GM12878 (cell line): ENCODE data around the gene DIS3L2. TPM values are rescaled to one million over a fixed set of nuclear protein-coding genes. Genes with fewer than 3 reads are reported as not detected.

ENCODE experiments used
- ATAC-seq: fragments of 200-7000 bp; cut with Tn5 transposase; 3 replicates; pipeline ENCODE4 v1.9.1; 2020; ENCODE audit warnings: mild to moderate bottlenecking, moderate library complexity
- BruUV-seq: library from RNA; stranded (reverse); fragments of 400-500 nt; replicated peaks from 2 replicates; lab custom pipeline; 2021; lab: Mats Ljungman, UMichigan
- CTCF ChIA-PET: fragments of 300-600 bp; sonication (Branson Sonifier 250); formaldehyde crosslinking; extraction: SDS; loops from one replicate; lab custom pipeline; 2021; ENCODE audit warnings: inconsistent platforms; lab: Yijun Ruan, JAX
- POLR2A ChIA-PET: fragments of 350-600 bp; formaldehyde crosslinking; extraction: SDS; loops from one replicate; lab custom pipeline; 2021; ENCODE audit warnings: inconsistent platforms; lab: Charles Lee
- RAD21 ChIA-PET: fragments of 300-600 bp; sonication (Branson Sonifier 250); formaldehyde crosslinking; loops from one replicate; lab custom pipeline; 2023; ENCODE audit warnings: antibody characterized with exemption; ENCODE audit not compliant: unreplicated experiment; lab: Charles Lee
- SMC1A ChIA-PET: fragments of 300-600 bp; sonication (Branson Sonifier 250); formaldehyde crosslinking; loops from one replicate; lab custom pipeline; 2023; ENCODE audit not compliant: unreplicated experiment, uncharacterized antibody; lab: Charles Lee
- DNase-seq: peaks from one replicate; pipeline ENCODE4 v3.0.0-alpha.2; 2011; ENCODE audit warnings: low read depth, low spot score
- FAIRE-seq: peaks from 3 replicates; lab custom pipeline; 2011; peaks lifted over from hg19 to GRCh38; lab: Jason Lieb, UNC
- H2AFZ ChIP-seq: 2 replicates; pipeline ENCODE4 v1.6.0; 2011; ENCODE audit warnings: low read depth, low read length, control low read depth; ENCODE audit not compliant: control insufficient read depth
- H3K27ac ChIP-seq: 2 replicates; pipeline ENCODE4 v1.5.1; 2011; ENCODE audit warnings: control low read depth; ENCODE audit not compliant: control insufficient read depth, insufficient read depth
- H3K27me3 ChIP-seq, 2 experiments: replicated peaks in 1 of 2; 2 replicates each; pipeline versions ENCODE4 v1.6.0 to v1.6.1; 2011; ENCODE audit warnings: low read length in 1 of 2; ENCODE audit not compliant: control insufficient read depth in 2 of 2, insufficient read depth in 2 of 2
- H3K36me3 ChIP-seq, 2 experiments: 2 replicates each; pipeline ENCODE4 v1.5.1; 2011; ENCODE audit warnings: low read length in 1 of 2; ENCODE audit not compliant: control insufficient read depth in 2 of 2, insufficient read depth in 2 of 2
- H3K4me1 ChIP-seq: 2 replicates; pipeline ENCODE4 v1.6.1; 2011; ENCODE audit warnings: mild to moderate bottlenecking, low read length, moderate library complexity, mixed read lengths; ENCODE audit not compliant: control insufficient read depth, insufficient read depth
- H3K4me2 ChIP-seq: 2 replicates; pipeline ENCODE4 v1.6.0; 2011; ENCODE audit warnings: control low read depth; ENCODE audit not compliant: control insufficient read depth, insufficient read depth
- H3K4me3 ChIP-seq: fragments of 200-600 bp; sonication (generic); 2 replicates; pipeline ENCODE4 v1.5.1; 2016
- H3K79me2 ChIP-seq: 2 replicates; pipeline ENCODE4 v1.6.0; 2011; ENCODE audit warnings: low read length; ENCODE audit not compliant: control insufficient read depth, insufficient read depth
- H3K9ac ChIP-seq: 2 replicates; pipeline ENCODE4 v1.8.0; 2011; ENCODE audit warnings: low read length, control low read depth, mixed read lengths; ENCODE audit not compliant: control insufficient read depth, insufficient read depth
- H3K9me3 ChIP-seq: replicated peaks from 3 replicates; pipeline ENCODE4 v1.5.1; 2011; ENCODE audit warnings: mild to moderate bottlenecking, low read length; ENCODE audit not compliant: control insufficient read depth, insufficient read depth
- H4K20me1 ChIP-seq: 2 replicates; pipeline ENCODE4 v1.6.0; 2011; ENCODE audit not compliant: control insufficient read depth, insufficient read depth
- CBX3 ChIP-seq: fragments of 200-600 bp; sonication (generic); IDR thresholded peaks from 2 replicates; pipeline ENCODE4 v1.6.1; 2016; ENCODE audit warnings: low read depth, borderline replicate concordance
- CHD4 ChIP-seq: fragments of 200-600 bp; sonication (generic); IDR thresholded peaks from 2 replicates; pipeline ENCODE4 v1.6.1; 2016; ENCODE audit warnings: mild to moderate bottlenecking
- CREB1 ChIP-seq: IDR thresholded peaks from 2 replicates; pipeline ENCODE4 v1.6.1; 2012; ENCODE audit warnings: low read depth, mild to moderate bottlenecking, inconsistent platforms
- KLF5 ChIP-seq: fragments of 450-650 bp; IDR thresholded peaks from 2 replicates; pipeline ENCODE4 v1.6.1; 2014; ENCODE audit warnings: mild to moderate bottlenecking; ENCODE audit not compliant: partially characterized antibody
- MTA3 ChIP-seq: IDR thresholded peaks from 2 replicates; pipeline ENCODE4 v1.6.1; 2012; ENCODE audit warnings: low read length, inconsistent platforms, borderline replicate concordance
- NR2C2 ChIP-seq: IDR thresholded peaks from 2 replicates; pipeline ENCODE4 v1.6.1; 2011; ENCODE audit warnings: borderline replicate concordance, low read depth; ENCODE audit not compliant: control insufficient read depth, insufficient read length
- NRF1 ChIP-seq: conservative IDR thresholded peaks from 2 replicates; pipeline ENCODE4 v1.6.1; 2011; ENCODE audit warnings: mild to moderate bottlenecking, low read depth, low read length, improper control_type of control experiment
- PAX5 ChIP-seq: IDR thresholded peaks from 2 replicates; pipeline ENCODE4 v1.6.1; 2011; ENCODE audit warnings: low read depth, low read length, borderline replicate concordance
- ZNF384 ChIP-seq: IDR thresholded peaks from 2 replicates; pipeline ENCODE4 v1.6.1; 2012; ENCODE audit warnings: low read depth, mild to moderate bottlenecking, low read length, improper control_type of control experiment, borderline replicate concordance
- WGBS: methylation state at CpG from one replicate; pipeline ENCODE4 v1.1.6; 2016; ENCODE audit warnings: low lambda C conversion rate; ENCODE audit not compliant: insufficient replicate concordance, insufficient coverage; ENCODE audit errors: missing lambda C conversion rate; 5-methylcytosine and 5-hydroxymethylcytosine counted together
- in situ Hi-C: fragments of 300-500 bp; cut with MboI; formaldehyde crosslinking; loops from 9 replicates; pipeline ENCODE4 v1.14.3; 2018; ENCODE audit warnings: mixed read lengths
- intact Hi-C: fragments of 100-400 bp; cut with micrococcal nuclease; formaldehyde crosslinking; loops from one replicate; pipeline ENCODE4 v1.14.2; 2022; ENCODE audit not compliant: unreplicated experiment
- polyA plus RNA-seq, 11 experiments: library from polyadenylated mRNA; depleted of rRNA in 4 of 11; unstranded in 6 of 11; stranded (reverse) in 5 of 11; fragments of >200 nt; fragmentation: Nextera tagmentation in 4 of 11; fragmentation: Illumina TruSeq in 1 of 11; extraction: Ambion mirVana in 4 of 11; extraction: Trizol in 1 of 11; gene quantifications; 1 replicate in 1 of 11; 2 replicates in 10 of 11; pipeline versions ENCODE4 v1.2.1 to v1.2.3, GENCODE V29; 2011 to 2016; ENCODE audit warnings: inconsistent platforms in 2 of 11, missing spikeins in 2 of 11, low read depth in 1 of 11
- total RNA-seq, 4 experiments: library from RNA; depleted of rRNA in 3 of 4; stranded (reverse); fragments of >200 nt in 3 of 4; fragmentation: Illumina TruSeq in 1 of 4; extraction: Trizol in 1 of 4; gene quantifications; 2 replicates each; pipeline versions ENCODE4 v1.2.1 to v1.2.3, GENCODE V29; 2013 to 2021

The DIS3L2 gene
- total and polyA plus RNA-seq, 10 of the 15 experiments (the other 5 are each of a cell fraction or from before 2014, with no cell fraction given) = 3.5 to 27.1 (median 16.0) TPM

- ChIA-PET CTCF (interaction anchor here (3.2 to 4.7 kb wide), 2 partner anchors 424 to 428 kb away, joined by 11 to 33 read pairs; no protein-coding TSS in a partner anchor), RAD21 (no interaction called here)
- TF ChIP-seq CBX3 (no peak), NRF1 (no peak), PAX5 (no peak), MTA3 (no peak), NR2C2 (no peak), CHD4 (no peak), KLF5 (no peak), CREB1 (no peak), ZNF384 (no peak)
- TF ChIP-seq, all 136 proteins: peak for 0
- ChIA-PET POLR2A (no interaction called here), SMC1A (no interaction called here)
- no peak for DNase-seq
- Histone ChIP-seq H3K9me3 (no peaks in the 10 kb centered on the region), H3K79me2 (no peaks in the 10 kb centered on the region), H3K36me3 (no peaks in the 10 kb centered on the region; a peak in 1 of 4 replicates), H3K9ac (no peak overlapping the region), H3K27ac (no peak overlapping the region), H3K27me3 (no peaks in the 10 kb centered on the region), H3K4me3 (no peak overlapping the region), H3K4me1 (peaks cover 10% of the 10 kb centered on the region), H3K4me2 (no peak overlapping the region), H4K20me1 (no peaks in the 10 kb centered on the region), H2AFZ (no peak overlapping the region)
- no peak for ATAC-seq
- intact Hi-C loops = loop anchor here (10.0 kb wide), 1 partner anchor 185 kb away; no protein-coding TSS in a partner anchor
- no TSS peak for BruUV-seq
- in situ Hi-C loops = loop anchor here (5.0 kb wide), 1 partner anchor 422 kb away; no protein-coding TSS in a partner anchor
- FAIRE-seq = no peak
- 91% methylated on average over 11 of the region's 15 CpGs for WGBS
These were observed 368.2 kb downstream of the DIS3L2 start for GRCh38 chr2:232329716-232330067.
